HEK293 (cell line): ENCODE measurements around the gene CAND1.

Experiments
- CTCF ChIA-PET: fragments of 350-600 bp; formaldehyde crosslinking; extraction: SDS; loops from one replicate; lab custom pipeline; 2021; ENCODE audit warnings: antibody characterized with exemption; lab: Yijun Ruan, JAX
- POLR2A ChIA-PET: fragments of 300-600 bp; formaldehyde crosslinking; extraction: SDS; loops from one replicate; lab custom pipeline; 2020; ENCODE audit warnings: antibody characterized with exemption, inconsistent platforms; lab: Yijun Ruan, JAX
- H3K27ac ChIP-seq: fragments of 200-500 bp; sonication (Bioruptor generic); 2 replicates; pipeline ENCODE4 v1.5.1; 2014; ENCODE audit warnings: low read depth, low read length, control low read depth, inconsistent platforms; ENCODE audit errors: extremely low read depth
- H3K36me3 ChIP-seq, 2 experiments: fragments of 200-500 bp in 1 of 2; sonication (Bioruptor generic) in 1 of 2; 1 replicate in 1 of 2; 2 replicates in 1 of 2; pipeline ENCODE4 v1.5.1; 2014 to 2017; ENCODE audit warnings: inconsistent platforms in 2 of 2, low read length in 2 of 2; ENCODE audit not compliant: control insufficient read depth in 2 of 2, insufficient read depth in 1 of 2
- H3K4me1 ChIP-seq: fragments of 200-500 bp; sonication (Bioruptor generic); 2 replicates; pipeline ENCODE4 v1.5.1; 2014; ENCODE audit warnings: mild to moderate bottlenecking, low read length, inconsistent platforms; ENCODE audit not compliant: control insufficient read depth, insufficient read depth
- H3K4me3 ChIP-seq: 2 replicates; pipeline ENCODE4 v1.5.1; 2011; ENCODE audit warnings: low read depth, mild to moderate bottlenecking, control low read depth, low read length, moderate library complexity
- H3K9me3 ChIP-seq: fragments of 200-500 bp; sonication (Bioruptor generic); 2 replicates; pipeline ENCODE4 v1.5.1; 2014; ENCODE audit warnings: low read depth, low read length, inconsistent platforms; ENCODE audit not compliant: control insufficient read depth, insufficient read depth
- HOXC10 ChIP-seq: sonication (generic); formaldehyde crosslinking; IDR thresholded peaks from 2 replicates; pipeline ENCODE4 v1.8.1; 2023; ENCODE audit warnings: mild to moderate bottlenecking, missing genetic modification reagents
- HOXD13 ChIP-seq: sonication (generic); formaldehyde crosslinking; IDR thresholded peaks from 2 replicates; pipeline ENCODE4 v1.8.0; 2022; ENCODE audit warnings: missing genetic modification reagents, borderline replicate concordance
- MZF1 ChIP-seq: fragments of 450-650 bp; formaldehyde crosslinking; IDR thresholded peaks from 2 replicates; pipeline ENCODE4 v1.5.1; 2017; ENCODE audit warnings: missing biosample characterization, missing genetic modification characterization, borderline replicate concordance
- SP3 ChIP-seq: fragments of 450-650 bp; formaldehyde crosslinking; IDR thresholded peaks from 2 replicates; pipeline ENCODE4 v1.5.1; 2016; ENCODE audit warnings: missing biosample characterization, missing genetic modification characterization
- YY2 ChIP-seq: fragments of 450-650 bp; formaldehyde crosslinking; IDR thresholded peaks from 2 replicates; pipeline ENCODE4 v1.5.1; 2016; ENCODE audit warnings: missing biosample characterization, missing genetic modification characterization
- ZEB2 ChIP-seq: fragments of 450-650 bp; formaldehyde crosslinking; IDR thresholded peaks from 2 replicates; pipeline ENCODE4 v1.5.1; 2016; ENCODE audit warnings: missing biosample characterization, missing genetic modification characterization
- ZFHX2 ChIP-seq: fragments of 450-650 bp; formaldehyde crosslinking; conservative IDR thresholded peaks from 2 replicates; pipeline ENCODE4 v1.5.1; 2016; ENCODE audit warnings: missing biosample characterization, missing genetic modification characterization
- ZNF202 ChIP-seq: fragments of 450-650 bp; formaldehyde crosslinking; IDR thresholded peaks from 2 replicates; pipeline ENCODE4 v1.5.1; 2016; ENCODE audit warnings: missing biosample characterization, missing genetic modification characterization, borderline replicate concordance
- ZNF26 ChIP-seq: fragments of 450-650 bp; formaldehyde crosslinking; IDR thresholded peaks from 2 replicates; pipeline ENCODE4 v1.5.1; 2016; ENCODE audit warnings: missing biosample characterization, missing genetic modification characterization
- ZNF266 ChIP-seq: fragments of 450-650 bp; formaldehyde crosslinking; IDR thresholded peaks from 2 replicates; pipeline ENCODE4 v1.5.1; 2016; ENCODE audit warnings: missing biosample characterization, missing genetic modification characterization, low read depth
- ZNF280D ChIP-seq: fragments of 450-650 bp; formaldehyde crosslinking; IDR thresholded peaks from 2 replicates; pipeline ENCODE4 v1.5.1; 2016; ENCODE audit warnings: missing biosample characterization, missing genetic modification characterization
- ZNF398 ChIP-seq: fragments of 450-650 bp; formaldehyde crosslinking; IDR thresholded peaks from 2 replicates; pipeline ENCODE4 v1.5.1; 2017; ENCODE audit warnings: missing biosample characterization, missing genetic modification characterization
- ZNF404 ChIP-seq: fragments of 450-650 bp; formaldehyde crosslinking; IDR thresholded peaks from 2 replicates; pipeline ENCODE4 v1.5.1; 2017; ENCODE audit warnings: missing biosample characterization, missing genetic modification characterization
- ZNF529 ChIP-seq: fragments of 450-650 bp; formaldehyde crosslinking; IDR thresholded peaks from 2 replicates; pipeline ENCODE4 v1.5.1; 2017; ENCODE audit warnings: missing genetic modification characterization, missing biosample characterization; ENCODE audit not compliant: insufficient replicate concordance
- ZNF548 ChIP-seq: fragments of 450-650 bp; formaldehyde crosslinking; IDR thresholded peaks from 2 replicates; pipeline ENCODE4 v1.5.1; 2016; ENCODE audit warnings: missing biosample characterization, missing genetic modification characterization
- ZNF626 ChIP-seq: fragments of 450-650 bp; sonication (Bioruptor Pico); formaldehyde crosslinking; IDR thresholded peaks from 2 replicates; pipeline ENCODE4 v1.5.1; 2018; ENCODE audit warnings: missing biosample characterization, missing genetic modification characterization, inconsistent platforms
- ZNF654 ChIP-seq: fragments of 450-650 bp; formaldehyde crosslinking; IDR thresholded peaks from 2 replicates; pipeline ENCODE4 v1.5.1; 2016; ENCODE audit warnings: low read depth, missing biosample characterization, missing genetic modification characterization
- ZNF768 ChIP-seq: fragments of 450-650 bp; formaldehyde crosslinking; IDR thresholded peaks from 2 replicates; pipeline ENCODE4 v1.5.1; 2018; ENCODE audit warnings: missing biosample characterization, mild to moderate bottlenecking, missing genetic modification characterization
- ZSCAN18 ChIP-seq: fragments of 450-650 bp; formaldehyde crosslinking; IDR thresholded peaks from 2 replicates; pipeline ENCODE4 v1.5.1; 2016; ENCODE audit warnings: missing biosample characterization, missing genetic modification characterization
- ZSCAN4 ChIP-seq: fragments of 450-650 bp; formaldehyde crosslinking; IDR thresholded peaks from 2 replicates; pipeline ENCODE4 v1.5.1; 2017; ENCODE audit warnings: missing biosample characterization, missing genetic modification characterization

Gene CAND1

GRCh38 chr12:67284561-67284960 lies 15.4 kb downstream of the CAND1 start:
- POLR2A ChIA-PET, result no interaction called here
- CTCF ChIA-PET, result interaction anchor here (1.0 kb wide), 1 partner anchor 16 kb away, joined by 3 read pairs; the partner anchor contains the start of gene CAND1

GRCh38 chr12:67286257-67286656 lies 17.1 kb downstream of the CAND1 start:
- Histone ChIP-seq H3K36me3 (peaks cover 32 to 56% of the 10 kb centered on the region in 2 experiments), H3K27ac (no peak overlapping the region), H3K9me3 (no peaks in the 10 kb centered on the region), H3K4me3 (no peak overlapping the region), H3K4me1 (no peaks in the 10 kb centered on the region)
- TF ChIP-seq MZF1 (tag by site-specific recombination) (no peak), ZNF266 (tag by site-specific recombination) (no peak), ZEB2 (tag by site-specific recombination) (no peak)
- POLR2A ChIA-PET, result interaction anchor here (1.8 kb wide), 1 partner anchor 17 kb away, joined by 9 read pairs; the partner anchor contains the start of gene CAND1
- CTCF ChIA-PET, result interaction anchor here (0.6 to 0.7 kb wide), 3 partner anchors 8 to 33 kb away, joined by 3 to 4 read pairs (median 4); no protein-coding TSS in a partner anchor

More at GRCh38 chr12:67284561-67284960, 15.4 kb downstream of the CAND1 start:
- no peak for TF ChIP-seq ZNF548 (tag by site-specific recombination)
- TF ChIP-seq ZFHX2, result peak; percentile 45; the same call in 1 of the 2 replicates
- no peak for TF ChIP-seq ZNF202 (tag by site-specific recombination)
- peak; percentile 94 for TF ChIP-seq ZSCAN4 (tag by site-specific recombination)
- Histone ChIP-seq H3K4me1 (peaks cover 9% of the 10 kb centered on the region), H3K9me3 (no peaks in the 10 kb centered on the region), H3K36me3 (peaks cover 32 to 41% of the 10 kb centered on the region in 2 experiments), H3K27ac (no peak overlapping the region), H3K4me3 (no peak overlapping the region)

GRCh38 chr12:67287311-67287710 lies 18.2 kb downstream of the CAND1 start:
- CTCF ChIA-PET, result no interaction called here
- TF ChIP-seq ZNF626 (tag by site-specific recombination) (no peak), ZSCAN18 (tag by site-specific recombination) (no peak), YY2 (tag by site-specific recombination) (no peak), HOXD13 (CRISPR knock-in tag) (no peak), HOXC10 (no peak), ZNF768 (tag by site-specific recombination) (no peak), ZNF398 (tag by site-specific recombination) (no peak), ZNF26 (tag by site-specific recombination) (no peak), ZNF404 (tag by site-specific recombination) (no peak), ZNF280D (no peak), ZNF529 (tag by site-specific recombination) (no peak), SP3 (tag by site-specific recombination) (no peak), ZNF654 (tag by site-specific recombination) (no peak)

More at GRCh38 chr12:67287311-67287710, 18.2 kb downstream of the CAND1 start:
- Histone ChIP-seq H3K36me3 (peaks cover 29 to 50% of the 10 kb centered on the region in 2 experiments), H3K27ac (no peak overlapping the region), H3K4me1 (no peaks in the 10 kb centered on the region), H3K9me3 (no peaks in the 10 kb centered on the region), H3K4me3 (no peak overlapping the region)
- POLR2A ChIA-PET, result interaction anchor here (1.8 kb wide), 1 partner anchor 18 kb away, joined by 9 read pairs; the partner anchor contains the start of gene CAND1
